DOHH2 (cell line): ENCODE measurements around the gene IPCEF1.

Experiments used
- H3F3A ChIP-seq: fragments of 200-600 bp; sonication (generic), shearing (Covaris generic); 2 replicates; pipeline ENCODE4 v1.6.0; 2016; ENCODE audit warnings: antibody characterized with exemption, mild to moderate bottlenecking; ENCODE audit not compliant: control insufficient read depth, insufficient read depth
- H3K27ac ChIP-seq: fragments of 200-600 bp; sonication (generic); 2 replicates; pipeline ENCODE4 v1.5.1; 2014; ENCODE audit warnings: low read depth, mild to moderate bottlenecking, low read length, moderate library complexity
- H3K27me3 ChIP-seq: fragments of 200-600 bp; sonication (generic); 2 replicates; pipeline ENCODE4 v1.6.1; 2014; ENCODE audit warnings: mild to moderate bottlenecking, low read length, mixed read lengths; ENCODE audit not compliant: control insufficient read depth
- H3K36me3 ChIP-seq: fragments of 200-600 bp; sonication (generic); 2 replicates; pipeline ENCODE4 v1.6.1; 2014; ENCODE audit warnings: mild to moderate bottlenecking, low read length, moderate library complexity, mixed read lengths; ENCODE audit not compliant: control insufficient read depth
- H3K4me1 ChIP-seq: fragments of 200-600 bp; sonication (generic); 2 replicates; pipeline ENCODE4 v1.6.1; 2014; ENCODE audit warnings: mild to moderate bottlenecking, low read length, mixed read lengths; ENCODE audit not compliant: control insufficient read depth
- H3K4me2 ChIP-seq: fragments of 200-600 bp; sonication (generic); 2 replicates; pipeline ENCODE4 v1.6.0; 2014; ENCODE audit warnings: mild to moderate bottlenecking, low read length, moderate library complexity
- H3K4me3 ChIP-seq: fragments of 200-600 bp; sonication (generic); 2 replicates; pipeline ENCODE4 v1.5.1; 2014; ENCODE audit warnings: mild to moderate bottlenecking, low read length, mixed read lengths
- H3K79me2 ChIP-seq: fragments of 200-600 bp; sonication (generic); 2 replicates; pipeline ENCODE4 v1.6.1; 2014; ENCODE audit warnings: mild to moderate bottlenecking, low read length, mixed read lengths; ENCODE audit not compliant: control insufficient read depth
- H3K9me2 ChIP-seq: fragments of 200-600 bp; sonication (generic); replicated peaks from 2 replicates; pipeline ENCODE4 v1.6.1; 2014; ENCODE audit warnings: mild to moderate bottlenecking, low read length, mixed read lengths; ENCODE audit not compliant: control insufficient read depth
- H3K9me3 ChIP-seq: fragments of 200-600 bp; sonication (generic); 2 replicates; pipeline ENCODE4 v1.6.1; 2014; ENCODE audit warnings: antibody characterized with exemption, low read length, mixed read lengths; ENCODE audit not compliant: control insufficient read depth, insufficient read depth
- H4K20me1 ChIP-seq: fragments of 200-600 bp; sonication (generic); 2 replicates; pipeline ENCODE4 v1.6.0; 2014; ENCODE audit warnings: low read depth, mild to moderate bottlenecking, antibody characterized with exemption, low read length, moderate library complexity; ENCODE audit not compliant: control insufficient read depth, insufficient read depth
- EZH2phosphoT487 ChIP-seq: fragments of 200-600 bp; sonication (generic); IDR thresholded peaks from 2 replicates; pipeline ENCODE4 v1.6.1; 2017; ENCODE audit warnings: borderline replicate concordance, mild to moderate bottlenecking, antibody characterized with exemption, low read length, moderate library complexity, mixed read lengths
- TF ChIP-seq, protein P1 (sequence below): fragments of 200-600 bp; sonication (generic); IDR thresholded peaks from one replicate; pipeline ENCODE4 v1.5.1; 2014; ENCODE audit warnings: antibody characterized with exemption, mild to moderate bottlenecking, low read depth, low read length; ENCODE audit not compliant: poor library complexity, severe bottlenecking

The IPCEF1 gene

DNA sequence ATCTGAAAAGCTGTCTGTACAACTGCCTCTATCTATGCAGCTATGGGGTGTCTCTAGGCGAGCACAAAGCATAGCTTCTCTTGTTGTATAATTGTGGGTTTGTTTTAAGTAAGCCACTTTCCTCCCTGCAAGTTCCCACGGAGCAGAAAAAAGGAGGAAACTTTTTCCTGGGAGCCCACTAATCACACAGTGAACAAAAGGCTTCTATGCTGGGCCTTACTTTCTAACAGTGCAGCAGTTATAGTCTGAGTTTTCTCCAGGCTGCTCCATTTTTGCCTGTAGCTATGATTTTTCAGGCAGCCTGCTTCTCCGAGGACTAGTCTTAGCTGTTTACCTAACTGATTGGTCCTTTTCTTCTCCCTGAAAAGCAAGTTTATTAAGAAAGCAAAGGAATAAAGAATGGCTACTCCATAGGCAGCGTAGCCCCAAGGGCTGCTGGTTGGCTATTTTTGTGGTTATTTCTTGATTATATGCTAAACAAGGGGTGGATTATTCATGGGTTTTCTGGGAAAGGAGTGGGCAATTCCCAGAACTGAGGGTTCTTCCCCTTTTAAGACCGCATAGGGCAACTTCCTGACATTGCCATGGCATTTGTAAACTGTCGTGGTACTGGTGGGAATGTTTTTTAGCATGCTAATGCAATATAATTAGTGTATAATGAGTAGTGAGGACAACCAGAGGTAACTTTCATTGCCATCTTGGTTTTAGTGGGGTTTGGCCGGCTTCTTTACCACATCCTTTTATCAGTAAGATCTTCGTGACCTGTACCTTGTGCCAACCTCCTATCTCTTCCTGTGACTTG is 233.2 kb downstream of the IPCEF1 start:
- H3K9me2 ChIP-seq, result no peaks in the 10 kb centered on the region
- H3F3A ChIP-seq, result no peaks in the 10 kb centered on the region
- H4K20me1 ChIP-seq, result no peaks in the 10 kb centered on the region
- no peak overlapping the region for H3K4me3 ChIP-seq
- H3K4me1 ChIP-seq, result no peaks in the 10 kb centered on the region
- no peaks in the 10 kb centered on the region for H3K79me2 ChIP-seq
- no peak for TF ChIP-seq EZH2phosphoT487
- TF ChIP-seq, protein P1, sequence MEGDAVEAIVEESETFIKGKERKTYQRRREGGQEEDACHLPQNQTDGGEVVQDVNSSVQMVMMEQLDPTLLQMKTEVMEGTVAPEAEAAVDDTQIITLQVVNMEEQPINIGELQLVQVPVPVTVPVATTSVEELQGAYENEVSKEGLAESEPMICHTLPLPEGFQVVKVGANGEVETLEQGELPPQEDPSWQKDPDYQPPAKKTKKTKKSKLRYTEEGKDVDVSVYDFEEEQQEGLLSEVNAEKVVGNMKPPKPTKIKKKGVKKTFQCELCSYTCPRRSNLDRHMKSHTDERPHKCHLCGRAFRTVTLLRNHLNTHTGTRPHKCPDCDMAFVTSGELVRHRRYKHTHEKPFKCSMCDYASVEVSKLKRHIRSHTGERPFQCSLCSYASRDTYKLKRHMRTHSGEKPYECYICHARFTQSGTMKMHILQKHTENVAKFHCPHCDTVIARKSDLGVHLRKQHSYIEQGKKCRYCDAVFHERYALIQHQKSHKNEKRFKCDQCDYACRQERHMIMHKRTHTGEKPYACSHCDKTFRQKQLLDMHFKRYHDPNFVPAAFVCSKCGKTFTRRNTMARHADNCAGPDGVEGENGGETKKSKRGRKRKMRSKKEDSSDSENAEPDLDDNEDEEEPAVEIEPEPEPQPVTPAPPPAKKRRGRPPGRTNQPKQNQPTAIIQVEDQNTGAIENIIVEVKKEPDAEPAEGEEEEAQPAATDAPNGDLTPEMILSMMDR, result no peak
- H3K27me3 ChIP-seq, result no peaks in the 10 kb centered on the region
- H3K9me3 ChIP-seq, result no peaks in the 10 kb centered on the region
- no peaks in the 10 kb centered on the region for H3K36me3 ChIP-seq
- H3K4me2 ChIP-seq, result no peak overlapping the region
- H3K27ac ChIP-seq, result no peak overlapping the region

DNA sequence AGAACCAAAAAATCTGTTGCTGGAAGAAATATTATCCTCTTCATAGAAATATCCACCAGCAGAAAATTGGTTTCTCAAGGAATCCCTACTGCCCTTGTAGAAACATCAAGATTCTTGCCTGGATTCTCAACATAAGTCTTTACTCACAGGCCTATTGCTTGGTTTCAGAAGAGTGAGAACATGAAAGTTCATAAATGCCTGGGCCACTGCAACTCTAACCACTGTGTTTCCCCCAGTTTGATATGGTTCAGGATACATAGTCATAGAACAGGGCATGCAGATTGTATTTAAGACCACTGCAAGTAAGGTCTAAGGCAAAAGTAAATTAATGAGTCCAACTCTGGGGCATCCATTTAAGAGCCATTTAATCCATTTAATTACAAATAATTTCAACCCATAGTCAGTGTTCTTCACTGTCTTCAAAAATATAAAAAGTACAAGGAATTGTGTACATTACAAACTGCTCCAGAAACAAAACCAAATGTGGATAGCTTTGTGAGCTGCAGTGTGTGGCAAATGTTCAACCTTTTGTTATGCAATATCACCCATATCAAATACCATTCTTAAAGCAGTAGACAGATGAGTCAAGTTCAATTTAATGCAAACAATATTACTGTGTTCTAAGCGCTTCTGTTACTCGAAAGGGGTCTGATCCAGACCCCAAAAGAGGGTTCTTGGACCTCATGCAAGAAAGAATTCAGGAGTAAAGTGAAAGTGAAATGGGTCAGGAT is 234.2 kb downstream of the IPCEF1 start:
- H3K4me2 ChIP-seq, result no peak overlapping the region
- TF ChIP-seq, protein P1, result no peak

DNA sequence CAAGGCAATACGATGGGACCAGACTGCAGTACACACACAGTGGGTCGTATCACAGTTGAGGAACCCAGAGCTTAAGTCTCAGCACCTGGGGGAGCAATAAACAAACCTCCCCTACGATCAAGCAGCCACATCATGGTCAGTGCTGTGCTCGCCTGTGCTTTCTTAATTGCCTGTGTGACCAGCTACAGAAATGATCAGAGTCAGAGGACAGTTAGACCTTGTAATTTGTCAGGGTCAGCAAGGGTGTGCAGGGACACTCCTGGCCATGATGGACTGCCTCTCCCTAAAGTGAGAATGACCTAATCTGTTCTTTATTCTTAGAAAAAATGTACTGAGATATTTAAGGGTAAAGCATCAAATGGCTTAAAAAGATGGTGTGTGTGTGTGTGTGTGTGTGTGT is 239.1 kb downstream of the IPCEF1 start:
- Histone ChIP-seq H3K4me3 (no peak overlapping the region), H3K79me2 (no peaks in the 10 kb centered on the region), H3F3A (no peaks in the 10 kb centered on the region), H3K36me3 (no peaks in the 10 kb centered on the region), H3K4me2 (no peak overlapping the region), H3K9me3 (no peaks in the 10 kb centered on the region), H3K27ac (no peak overlapping the region), H3K4me1 (no peaks in the 10 kb centered on the region), H4K20me1 (no peaks in the 10 kb centered on the region), H3K9me2 (no peaks in the 10 kb centered on the region), H3K27me3 (no peaks in the 10 kb centered on the region)
- TF ChIP-seq, protein P1, result no peak
- TF ChIP-seq EZH2phosphoT487, result no peak

More for the DNA sequence above, 234.2 kb downstream of the IPCEF1 start:
- H3F3A ChIP-seq, result no peaks in the 10 kb centered on the region
- no peaks in the 10 kb centered on the region for H3K9me2 ChIP-seq
- H3K4me3 ChIP-seq, result no peak overlapping the region
- no peaks in the 10 kb centered on the region for H3K4me1 ChIP-seq
- no peaks in the 10 kb centered on the region for H3K36me3 ChIP-seq
- H4K20me1 ChIP-seq, result no peaks in the 10 kb centered on the region
- H3K79me2 ChIP-seq, result no peaks in the 10 kb centered on the region
- H3K9me3 ChIP-seq, result no peaks in the 10 kb centered on the region
- no peak overlapping the region for H3K27ac ChIP-seq
- no peaks in the 10 kb centered on the region for H3K27me3 ChIP-seq
